ENCODE measurements around the gene GALNTL6. TPM values are rescaled to one million over a fixed set of nuclear protein-coding genes. Genes with fewer than 3 reads are reported as not detected.

GALNTL6 gene
- total RNA-seq, 4 donors from 2014 or later, result 0.82 to 0.95 TPM; not detected in 2

GRCh38 chr4:172225457-172225856, 412.3 kb downstream of the GALNTL6 start:
- 87 to 97% methylated on average over 4 to 5 of the region's 5 CpGs for WGBS, 2 donors (ENCODE audit: low coverage in 1 of 2)
- Histone ChIP-seq H3K4me3 (no peak overlapping the region), H3K9me3 (no peaks in the 10 kb centered on the region), H3K27me3 (no peaks in the 10 kb centered on the region), H3K4me1 (no peaks in the 10 kb centered on the region), H3K27ac (no peak overlapping the region), H3K36me3 (no peaks in the 10 kb centered on the region)
- in situ Hi-C loops (cut with MboI; ENCODE audit: low pct_ligation_motif_present in 1 of 4, low pct_unique_long_range_greater_than_20kb in 1 of 4, low sequenced_read_pairs in 3 of 4) (no loop called here), intact Hi-C loops (cut with DNase I; ENCODE audit: low total_unique reads) (no loop called here)
- no peak for TF ChIP-seq POLR2AphosphoS5 (IDR thresholded peaks at IDR 0.05)
- TF ChIP-seq CTCF (IDR thresholded peaks at IDR 0.05), result no peak
- TF ChIP-seq POLR2A (IDR thresholded peaks at IDR 0.05), result no peak
- no peak for TF ChIP-seq EP300 (IDR thresholded peaks at IDR 0.05; ENCODE audit: low read depth)
- no peak for DNase-seq

GRCh38 chr4:172232966-172233365, 419.8 kb downstream of the GALNTL6 start:
- no peak overlapping the region for H3K4me3 ChIP-seq
- intact Hi-C loops (cut with DNase I; ENCODE audit: low total_unique reads), result no loop called here
- H3K9me3 ChIP-seq, result no peaks in the 10 kb centered on the region
- no peak overlapping the region for H3K27ac ChIP-seq
- WGBS, 2 donors (ENCODE audit: low coverage in 1 of 2), result 68% methylated on average over 5 of the region's 5 CpGs; no CpG with 5 or more reads in 1 of the 2 donors
- no peak for TF ChIP-seq CTCF (IDR thresholded peaks at IDR 0.05)
- no peaks in the 10 kb centered on the region for H3K27me3 ChIP-seq
- in situ Hi-C loops (cut with MboI; ENCODE audit: low pct_ligation_motif_present in 1 of 4, low pct_unique_long_range_greater_than_20kb in 1 of 4, low sequenced_read_pairs in 3 of 4), result no loop called here
- DNase-seq, result no peak
- H3K36me3 ChIP-seq, result no peaks in the 10 kb centered on the region
- H3K4me1 ChIP-seq, result no peaks in the 10 kb centered on the region

- H3K27me3 ChIP-seq, result no peaks in the 10 kb centered on the region
- intact Hi-C loops (cut with DNase I; ENCODE audit: low total_unique reads), result no loop called here
- H3K27ac ChIP-seq, result no peak overlapping the region
- in situ Hi-C loops (cut with MboI; ENCODE audit: low pct_ligation_motif_present in 1 of 4, low pct_unique_long_range_greater_than_20kb in 1 of 4, low sequenced_read_pairs in 3 of 4), result no loop called here
- no peaks in the 10 kb centered on the region for H3K36me3 ChIP-seq
- TF ChIP-seq CTCF (IDR thresholded peaks at IDR 0.05) (no peak), EP300 (IDR thresholded peaks at IDR 0.05; ENCODE audit: low read depth) (no peak), POLR2AphosphoS5 (IDR thresholded peaks at IDR 0.05) (no peak), POLR2A (IDR thresholded peaks at IDR 0.05) (no peak)
- 88 to 90% methylated on average over 4 of the region's 4 CpGs for WGBS, 2 donors (ENCODE audit: low coverage in 1 of 2)
- no peaks in the 10 kb centered on the region for H3K9me3 ChIP-seq
- no peaks in the 10 kb centered on the region for H3K4me1 ChIP-seq
- H3K4me3 ChIP-seq, result no peak overlapping the region
- no peak for DNase-seq
These were observed 430.3 kb downstream of the GALNTL6 start for GRCh38 chr4:172243551-172243950.

- no peaks in the 10 kb centered on the region for H3K36me3 ChIP-seq
- H3K4me1 ChIP-seq, result no peaks in the 10 kb centered on the region
- H3K9me3 ChIP-seq, result no peaks in the 10 kb centered on the region
- no peak for DNase-seq
- in situ Hi-C loops (cut with MboI; ENCODE audit: low pct_ligation_motif_present in 1 of 4, low pct_unique_long_range_greater_than_20kb in 1 of 4, low sequenced_read_pairs in 3 of 4) (no loop called here), intact Hi-C loops (cut with DNase I; ENCODE audit: low total_unique reads) (no loop called here)
- H3K27me3 ChIP-seq, result no peaks in the 10 kb centered on the region
- TF ChIP-seq POLR2A (IDR thresholded peaks at IDR 0.05), result no peak
- no peak for TF ChIP-seq POLR2AphosphoS5 (IDR thresholded peaks at IDR 0.05)
- no peak for TF ChIP-seq EP300 (IDR thresholded peaks at IDR 0.05; ENCODE audit: low read depth)
- no peak for TF ChIP-seq CTCF (IDR thresholded peaks at IDR 0.05)
- no peak overlapping the region for H3K27ac ChIP-seq
- no peak overlapping the region for H3K4me3 ChIP-seq
These were observed 432.3 kb downstream of the GALNTL6 start for GRCh38 chr4:172245516-172245915.
